Measurements from ENCODE around the gene PLEKHN1.

GRCh38 chr1:945688-946556, 20.4 kb upstream of the PLEKHN1 start:
- TF ChIP-seq POLR2A (IDR thresholded peaks at IDR 0.05) = no peak
- no peak for TF ChIP-seq CTCF (IDR thresholded peaks at IDR 0.05)

All from right lobe of liver (tissue), 4 donors.